ENCODE measurements around the gene FUT8. TPM values are rescaled to one million over a fixed set of nuclear protein-coding genes. Genes with fewer than 3 reads are reported as not detected.

Gene FUT8
- total RNA-seq, 1 experiment from 2014 or later = 16.2 TPM

DNA sequence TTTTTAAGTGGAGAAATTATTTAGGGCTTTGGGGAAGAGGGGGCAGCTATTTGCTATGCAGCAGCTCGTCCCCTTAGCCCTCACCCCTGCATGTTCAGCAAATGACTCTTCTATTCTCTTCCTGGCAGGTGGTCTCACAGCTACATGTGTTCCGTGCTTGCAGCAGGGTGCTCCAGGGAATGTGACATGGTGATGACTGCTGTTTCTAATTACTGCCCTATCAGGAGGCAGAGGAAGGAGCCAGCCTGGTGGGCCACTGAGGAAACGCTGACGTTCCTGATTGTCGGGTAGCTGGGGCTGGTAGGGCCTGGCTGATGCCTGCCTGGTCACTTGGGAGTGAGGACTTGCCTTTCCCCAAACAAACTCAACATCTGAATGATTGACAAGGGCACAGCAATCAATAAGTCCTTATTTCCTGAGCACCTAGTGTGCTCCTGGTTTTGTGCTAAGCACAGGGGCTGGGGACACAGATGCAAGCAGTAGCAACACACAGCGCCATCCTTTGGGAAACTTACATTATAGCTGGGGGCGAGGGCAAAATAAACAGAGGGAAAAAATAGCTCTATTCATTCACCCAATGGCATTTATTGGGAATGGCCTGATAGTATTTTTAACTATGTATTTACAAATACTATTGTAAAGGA lies 377.8 kb downstream of the FUT8 start:
- no peak for DNase-seq (ENCODE audit: low read depth, low spot score)
- in situ Hi-C loops (cut with HindIII; ENCODE audit: low pct_unique_long_range_greater_than_20kb, low sequenced_read_pairs) = no loop called here

DNA sequence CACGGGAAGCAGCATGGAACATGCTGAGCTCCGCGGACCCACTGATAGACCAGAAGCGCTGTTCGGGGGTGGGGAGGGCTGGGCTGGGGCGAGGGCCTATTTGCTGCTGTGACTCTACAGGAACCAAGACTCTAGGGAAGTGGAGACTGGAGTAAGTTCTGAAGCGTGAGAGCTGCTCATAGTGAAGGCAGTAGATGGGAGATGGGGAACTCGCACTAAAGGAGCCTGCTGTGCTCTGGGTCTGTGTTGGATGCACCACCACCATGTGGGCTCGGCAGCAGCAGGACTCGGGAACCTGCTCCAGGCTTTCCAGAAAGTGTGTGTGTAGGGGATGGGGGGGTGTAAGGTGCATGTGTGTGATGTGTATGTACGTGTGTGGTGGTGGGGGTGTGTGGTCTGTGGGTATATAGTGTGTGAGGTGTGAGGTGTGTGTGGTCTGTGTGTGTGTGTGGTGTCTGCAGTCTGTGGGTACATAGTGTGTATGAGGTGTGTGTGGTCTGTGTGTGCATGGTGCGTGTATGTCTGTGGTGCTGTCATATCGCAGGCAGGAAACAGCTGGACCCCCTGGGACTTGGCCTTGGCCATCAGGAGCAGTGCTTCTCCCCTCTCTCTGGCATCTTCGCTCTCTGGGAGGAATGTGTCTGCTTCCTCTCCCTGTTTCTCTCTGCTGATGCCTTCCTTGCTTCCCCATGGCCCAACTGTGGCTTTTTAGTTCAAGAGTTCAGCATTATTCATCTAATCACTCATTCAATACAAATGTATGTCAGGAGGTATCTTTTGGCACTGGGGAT lies 378.9 kb downstream of the FUT8 start:
- in situ Hi-C loops (cut with HindIII; ENCODE audit: low pct_unique_long_range_greater_than_20kb, low sequenced_read_pairs) = no loop called here
- no peak for DNase-seq (ENCODE audit: low read depth, low spot score)

- in situ Hi-C loops (cut with HindIII; ENCODE audit: low pct_unique_long_range_greater_than_20kb, low sequenced_read_pairs) = no loop called here
- DNase-seq (ENCODE audit: low read depth, low spot score) = no peak
These were observed 379.8 kb downstream of the FUT8 start for GRCh38 chr14:65792208-65792905.

Small RNA genes lying within 50 kb of the gene (small RNA-seq; reads per million reads assigned to genes)
- 0 reads per million in 2 experiments for gene MIR625
